Measurements from ENCODE around the gene ROPN1. TPM values are rescaled to one million over a fixed set of nuclear protein-coding genes. Genes with fewer than 3 reads are reported as not detected.
A peak's percentile ranks its signal among the peaks of the same experiment; 100 is the strongest.

Gene ROPN1
- total RNA-seq, 2 experiments from 2014 or later, result not detected

DNA sequence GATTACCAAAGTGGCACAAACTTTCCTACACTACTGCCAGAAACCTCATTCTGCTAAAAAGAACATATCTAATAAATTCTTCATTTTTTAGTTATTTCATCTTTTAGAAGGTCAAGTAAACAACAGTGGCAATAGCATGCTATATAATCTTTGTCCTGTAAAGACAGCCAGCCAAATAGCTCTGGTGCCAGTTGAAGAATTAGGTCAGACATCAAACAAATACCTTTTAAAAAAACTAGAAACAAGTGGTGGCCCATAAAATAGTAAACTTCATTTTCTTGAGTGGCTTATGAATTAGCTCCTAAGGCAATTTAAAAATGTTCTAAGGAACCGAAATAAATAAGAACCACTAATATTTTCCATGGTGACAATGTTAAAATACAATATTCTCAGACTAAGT, 50.4 kb downstream of the ROPN1 start:
- POLR2A ChIA-PET, result interaction anchor here (0.7 kb wide), 1 partner anchor 887 kb away, joined by 3 read pairs; no protein-coding TSS in a partner anchor
- no TSS peak for BruUV-seq (replicated peaks)
- intact Hi-C loops (cut with micrococcal nuclease; ENCODE audit: unreplicated experiment), result no loop called here

DNA sequence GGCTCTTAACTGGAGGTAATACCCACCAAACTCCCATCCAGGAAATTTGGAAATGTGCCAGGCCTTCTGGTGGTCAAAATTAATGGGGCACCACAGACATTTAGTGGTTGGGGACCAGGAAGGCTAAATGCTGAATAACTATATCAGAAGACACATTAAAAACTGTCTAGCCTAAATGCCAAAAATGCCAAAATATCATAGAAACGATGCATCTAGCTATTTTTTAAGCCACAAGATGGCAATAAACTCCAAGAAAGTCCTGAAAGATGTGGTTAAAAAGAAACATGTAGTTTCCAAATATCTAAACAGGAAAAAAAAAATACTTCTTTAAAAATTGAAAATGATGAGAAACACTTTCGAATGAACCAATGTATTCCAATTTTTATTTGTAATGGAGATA, 50.8 kb downstream of the ROPN1 start:
- Histone ChIP-seq H3K27ac (ENCODE audit: low read depth, low read length, poor library complexity, severe bottlenecking) (no peak overlapping the region), H3K4me1 (ENCODE audit: insufficient read depth, low read length, poor library complexity, severe bottlenecking) (no peaks in the 10 kb centered on the region), H3K9me2 (ENCODE audit: insufficient read depth, low read length) (no peaks in the 10 kb centered on the region), H3K9me3 (ENCODE audit: low read length) (no peaks in the 10 kb centered on the region), H3K4me2 (ENCODE audit: low read length) (no peak overlapping the region), H3K36me3 (ENCODE audit: insufficient read depth, low read length) (peaks cover 92% of the 10 kb centered on the region), H4K20me1 (ENCODE audit: insufficient read depth, low read length) (no peaks in the 10 kb centered on the region), H2AFZ (ENCODE audit: low read length) (no peak overlapping the region), H3K79me2 (ENCODE audit: insufficient read depth, low read depth, low read length) (no peaks in the 10 kb centered on the region), H3K4me3 (ENCODE audit: low read depth, low read length, poor library complexity, severe bottlenecking) (no peak overlapping the region)
- DNase-seq (ENCODE audit: low spot score), result no peak
- TF ChIP-seq, protein P1, sequence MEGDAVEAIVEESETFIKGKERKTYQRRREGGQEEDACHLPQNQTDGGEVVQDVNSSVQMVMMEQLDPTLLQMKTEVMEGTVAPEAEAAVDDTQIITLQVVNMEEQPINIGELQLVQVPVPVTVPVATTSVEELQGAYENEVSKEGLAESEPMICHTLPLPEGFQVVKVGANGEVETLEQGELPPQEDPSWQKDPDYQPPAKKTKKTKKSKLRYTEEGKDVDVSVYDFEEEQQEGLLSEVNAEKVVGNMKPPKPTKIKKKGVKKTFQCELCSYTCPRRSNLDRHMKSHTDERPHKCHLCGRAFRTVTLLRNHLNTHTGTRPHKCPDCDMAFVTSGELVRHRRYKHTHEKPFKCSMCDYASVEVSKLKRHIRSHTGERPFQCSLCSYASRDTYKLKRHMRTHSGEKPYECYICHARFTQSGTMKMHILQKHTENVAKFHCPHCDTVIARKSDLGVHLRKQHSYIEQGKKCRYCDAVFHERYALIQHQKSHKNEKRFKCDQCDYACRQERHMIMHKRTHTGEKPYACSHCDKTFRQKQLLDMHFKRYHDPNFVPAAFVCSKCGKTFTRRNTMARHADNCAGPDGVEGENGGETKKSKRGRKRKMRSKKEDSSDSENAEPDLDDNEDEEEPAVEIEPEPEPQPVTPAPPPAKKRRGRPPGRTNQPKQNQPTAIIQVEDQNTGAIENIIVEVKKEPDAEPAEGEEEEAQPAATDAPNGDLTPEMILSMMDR (conservative IDR thresholded peaks at IDR 0.05; ENCODE audit: low read length), result peak; percentile 66
- no peak for TF ChIP-seq EZH2phosphoT487 (IDR thresholded peaks at IDR 0.05; ENCODE audit: borderline replicate concordance, low read depth, low read length)
- ChIA-PET CTCF (ENCODE audit: unreplicated experiment) (interaction anchor here (0.6 kb wide), 1 partner anchor 36 kb away, joined by 3 read pairs; no protein-coding TSS in a partner anchor), POLR2A (interaction anchor here (0.7 kb wide), 1 partner anchor 888 kb away, joined by 3 read pairs; no protein-coding TSS in a partner anchor)
- intact Hi-C loops (cut with micrococcal nuclease; ENCODE audit: unreplicated experiment), result no loop called here
- no TSS peak for BruUV-seq (replicated peaks)

More for the DNA sequence above, 50.4 kb downstream of the ROPN1 start:
- no peaks in the 10 kb centered on the region for H4K20me1 ChIP-seq (ENCODE audit: insufficient read depth, low read length)
- no peak overlapping the region for H3K4me3 ChIP-seq (ENCODE audit: low read depth, low read length, poor library complexity, severe bottlenecking)
- no peak overlapping the region for H3K27ac ChIP-seq (ENCODE audit: low read depth, low read length, poor library complexity, severe bottlenecking)
- no peaks in the 10 kb centered on the region for H3K4me1 ChIP-seq (ENCODE audit: insufficient read depth, low read length, poor library complexity, severe bottlenecking)
- no peak overlapping the region for H2AFZ ChIP-seq (ENCODE audit: low read length)
- TF ChIP-seq, protein P1 (conservative IDR thresholded peaks at IDR 0.05; ENCODE audit: low read length), result no peak
- TF ChIP-seq EZH2phosphoT487 (IDR thresholded peaks at IDR 0.05; ENCODE audit: borderline replicate concordance, low read depth, low read length), result no peak
- no peaks in the 10 kb centered on the region for H3K79me2 ChIP-seq (ENCODE audit: insufficient read depth, low read depth, low read length)
- H3K9me2 ChIP-seq (ENCODE audit: insufficient read depth, low read length), result no peaks in the 10 kb centered on the region
- no peak for DNase-seq (ENCODE audit: low spot score)
- H3K4me2 ChIP-seq (ENCODE audit: low read length), result no peak overlapping the region
- H3K36me3 ChIP-seq (ENCODE audit: insufficient read depth, low read length), result peaks cover 92% of the 10 kb centered on the region
- CTCF ChIA-PET (ENCODE audit: unreplicated experiment), result no interaction called here
- no peaks in the 10 kb centered on the region for H3K9me3 ChIP-seq (ENCODE audit: low read length)

DNA sequence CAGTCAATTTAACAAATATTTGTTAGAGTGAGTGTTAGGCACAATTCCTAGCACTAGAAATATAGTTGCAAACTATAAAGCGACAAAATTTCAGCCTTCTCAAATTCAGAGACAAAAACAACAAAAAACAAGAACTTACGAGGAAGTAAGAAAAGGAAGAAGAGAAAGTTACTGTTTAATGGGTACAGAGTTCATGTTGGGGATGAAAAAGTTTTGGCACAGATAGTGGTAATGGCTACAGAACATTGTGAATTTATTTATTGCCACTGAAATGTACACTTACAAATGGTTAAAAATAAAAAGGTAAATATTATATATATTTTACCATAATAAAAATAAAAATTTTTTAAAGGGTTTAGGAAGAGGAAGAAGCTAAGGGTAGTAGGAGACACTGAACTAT, 52.2 kb downstream of the ROPN1 start:
- Histone ChIP-seq H3K9me3 (ENCODE audit: low read length) (no peaks in the 10 kb centered on the region), H2AFZ (ENCODE audit: low read length) (no peak overlapping the region), H3K4me1 (ENCODE audit: insufficient read depth, low read length, poor library complexity, severe bottlenecking) (no peaks in the 10 kb centered on the region), H4K20me1 (ENCODE audit: insufficient read depth, low read length) (no peaks in the 10 kb centered on the region), H3K79me2 (ENCODE audit: insufficient read depth, low read depth, low read length) (no peaks in the 10 kb centered on the region), H3K4me3 (ENCODE audit: low read depth, low read length, poor library complexity, severe bottlenecking) (no peak overlapping the region), H3K36me3 (ENCODE audit: insufficient read depth, low read length) (peaks cover 91% of the 10 kb centered on the region), H3K4me2 (ENCODE audit: low read length) (no peak overlapping the region), H3K27ac (ENCODE audit: low read depth, low read length, poor library complexity, severe bottlenecking) (no peak overlapping the region), H3K9me2 (ENCODE audit: insufficient read depth, low read length) (no peaks in the 10 kb centered on the region)
- CTCF ChIA-PET (ENCODE audit: unreplicated experiment), result no interaction called here
- intact Hi-C loops (cut with micrococcal nuclease; ENCODE audit: unreplicated experiment), result no loop called here
- no peak for DNase-seq (ENCODE audit: low spot score)
- no TSS peak for BruUV-seq (replicated peaks)
- POLR2A ChIA-PET, result interaction anchor here (2.0 kb wide), 1 partner anchor 21 kb away, joined by 5 read pairs; the partner anchor contains the start of gene CCDC14
- TF ChIP-seq, protein P1 (conservative IDR thresholded peaks at IDR 0.05; ENCODE audit: low read length), result no peak
- TF ChIP-seq EZH2phosphoT487 (IDR thresholded peaks at IDR 0.05; ENCODE audit: borderline replicate concordance, low read depth, low read length), result no peak
